Tibial nerve (tissue), 4 donors: ENCODE measurements around the gene SH3GLB1. TPM values are rescaled to one million over a fixed set of nuclear protein-coding genes. Genes with fewer than 3 reads are reported as not detected.

Source experiments
- DNase-seq, 2 donors: peaks; one replicate each; pipeline ENCODE4 v3.0.0-alpha.2; 2019; ENCODE audit warnings: low spot score in 2 of 2
- H3K27ac ChIP-seq, 4 donors: fragments of 200-600 bp; sonication (generic) in 3 of 4; one replicate each; pipeline ENCODE4 v1.5.1; 2017 to 2019; ENCODE audit warnings: mild to moderate bottlenecking in 1 of 4
- H3K27me3 ChIP-seq, 2 donors: fragments of 200-600 bp; sonication (generic) in 1 of 2; one replicate each; pipeline versions ENCODE4 v1.5.1 to v1.6.0; 2017 to 2019
- H3K36me3 ChIP-seq, 3 donors: fragments of 200-600 bp; sonication (generic); one replicate each; pipeline ENCODE4 v1.5.1; 2018 to 2019
- H3K4me1 ChIP-seq, 4 donors: fragments of 200-600 bp; sonication (generic) in 3 of 4; one replicate each; pipeline ENCODE4 v1.5.1; 2017 to 2019
- H3K4me3 ChIP-seq, 4 donors: fragments of 200-600 bp; sonication (generic) in 3 of 4; one replicate each; pipeline ENCODE4 v1.5.1; 2017 to 2019; ENCODE audit warnings: mild to moderate bottlenecking in 1 of 4, moderate library complexity in 1 of 4
- H3K9me3 ChIP-seq, 4 donors: fragments of 200-600 bp; sonication (generic) in 3 of 4; one replicate each; pipeline ENCODE4 v1.5.1; 2017 to 2019
- CTCF ChIP-seq, 5 experiments: fragments of 200-600 bp in 3 of 5; fragments of 450-650 bp in 2 of 5; sonication (generic) in 3 of 5; IDR thresholded peaks; one replicate each; pipeline ENCODE4 v1.5.1; 2016 to 2019; ENCODE audit warnings: antibody characterized with exemption in 5 of 5, mild to moderate bottlenecking in 3 of 5, moderate library complexity in 2 of 5
- EP300 ChIP-seq, 2 donors: sonication (generic); formaldehyde crosslinking; IDR thresholded peaks; one replicate each; pipeline ENCODE4 v1.6.1; 2017; ENCODE audit warnings: antibody characterized with exemption in 2 of 2, mild to moderate bottlenecking in 1 of 2
- POLR2A ChIP-seq, 2 donors: fragments of 450-650 bp; IDR thresholded peaks; one replicate each; pipeline ENCODE4 v1.6.1; 2017; ENCODE audit warnings: antibody characterized with exemption in 2 of 2, mild to moderate bottlenecking in 2 of 2, moderate library complexity in 2 of 2
- WGBS, 2 donors: methylation state at CpG; one replicate each; pipeline ENCODE4 v1.1.5; 2018; 5-methylcytosine and 5-hydroxymethylcytosine counted together
- total RNA-seq, 4 donors: library from RNA; depleted of rRNA; stranded (reverse); fragments of >200 nt; gene quantifications; one replicate each; pipeline ENCODE4 v1.1.0, GENCODE V29; 2016

The SH3GLB1 gene
- total RNA-seq, 4 donors from 2014 or later: 37.7 to 46.1 (median 40.1) TPM

DNA sequence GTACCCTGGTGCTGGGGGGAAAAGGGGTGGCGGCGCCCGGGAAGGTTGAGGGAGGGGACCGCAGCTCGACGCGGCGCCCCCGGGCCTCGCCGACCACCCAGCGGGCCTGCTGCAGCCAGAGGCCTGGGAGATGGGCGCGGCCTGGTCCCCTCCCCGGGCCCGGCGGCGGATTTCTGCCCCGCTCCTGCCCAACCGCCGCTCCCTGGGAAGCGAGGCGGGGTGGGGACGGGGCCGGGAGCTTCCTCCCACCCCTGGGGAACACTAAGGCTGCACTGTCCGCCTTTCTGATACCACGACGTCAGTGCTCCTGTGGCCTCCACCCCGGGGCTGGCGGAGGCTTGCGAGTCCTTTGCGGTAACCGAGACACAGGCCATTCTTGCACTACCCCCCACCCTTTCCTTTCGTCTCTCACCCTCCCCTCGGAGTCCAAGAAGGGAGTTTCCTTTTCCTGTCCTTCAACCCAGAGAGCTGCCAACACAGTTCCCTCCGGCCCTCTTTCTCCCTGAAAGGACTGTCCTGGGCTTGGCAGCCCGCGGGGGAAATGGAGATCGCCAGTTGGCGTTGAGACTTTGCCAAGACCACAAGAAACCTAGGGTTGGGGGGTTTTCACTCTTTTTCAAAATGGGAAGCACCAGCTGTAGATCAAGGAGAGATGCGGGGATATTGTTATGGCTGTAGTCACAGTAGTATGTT, 742 bp downstream of the SH3GLB1 start:
- DNase-seq: peak; percentile 31 to 47

DNA sequence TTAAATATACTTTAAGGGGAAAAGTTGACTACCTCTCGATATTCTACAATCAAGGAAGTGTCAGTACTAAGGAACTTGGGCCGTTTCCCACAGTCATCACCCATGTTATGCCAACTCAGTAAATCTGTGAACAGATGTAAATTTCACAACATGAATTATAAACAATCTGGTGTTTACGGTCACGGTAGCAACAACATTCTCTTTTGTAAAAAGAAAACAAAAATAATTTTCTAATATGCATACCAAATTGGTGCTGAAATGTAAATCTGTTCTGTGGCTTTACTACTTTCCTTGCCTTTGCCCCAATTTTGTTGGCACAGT, 1.2 kb downstream of the SH3GLB1 start:
- no peaks in the 10 kb centered on the region for H3K36me3 ChIP-seq
- no peaks in the 10 kb centered on the region for H3K9me3 ChIP-seq
- 0% methylated on average over 4 of the region's 4 CpGs for WGBS, 2 donors
- peak overlapping the region; percentile 97 to 100 (median 99) for H3K27ac ChIP-seq
- peaks cover 6 to 55% (median 27%) of the 10 kb centered on the region in 4 donors for H3K4me1 ChIP-seq
- TF ChIP-seq POLR2A (IDR thresholded peaks at IDR 0.05) (no peak), EP300 (IDR thresholded peaks at IDR 0.05) (no peak), CTCF (IDR thresholded peaks at IDR 0.05) (no peak)
- H3K4me3 ChIP-seq: peak overlapping the region; percentile 82 to 98 (median 94)
- no peaks in the 10 kb centered on the region for H3K27me3 ChIP-seq
- DNase-seq: no peak

More for the DNA sequence above, 742 bp downstream of the SH3GLB1 start:
- 1% methylated on average over 38 to 41 of the region's 41 CpGs for WGBS, 2 donors
- Histone ChIP-seq H3K4me1 (peaks cover 6 to 51% (median 27%) of the 10 kb centered on the region in 4 donors), H3K36me3 (no peaks in the 10 kb centered on the region), H3K4me3 (peak overlapping the region; percentile 82 to 98 (median 94)), H3K27me3 (no peaks in the 10 kb centered on the region), H3K9me3 (no peaks in the 10 kb centered on the region), H3K27ac (peak overlapping the region; percentile 97 to 100 (median 99))
- no peak for TF ChIP-seq EP300 (IDR thresholded peaks at IDR 0.05)
- TF ChIP-seq CTCF (IDR thresholded peaks at IDR 0.05): no peak
- no peak for TF ChIP-seq POLR2A (IDR thresholded peaks at IDR 0.05)

DNA sequence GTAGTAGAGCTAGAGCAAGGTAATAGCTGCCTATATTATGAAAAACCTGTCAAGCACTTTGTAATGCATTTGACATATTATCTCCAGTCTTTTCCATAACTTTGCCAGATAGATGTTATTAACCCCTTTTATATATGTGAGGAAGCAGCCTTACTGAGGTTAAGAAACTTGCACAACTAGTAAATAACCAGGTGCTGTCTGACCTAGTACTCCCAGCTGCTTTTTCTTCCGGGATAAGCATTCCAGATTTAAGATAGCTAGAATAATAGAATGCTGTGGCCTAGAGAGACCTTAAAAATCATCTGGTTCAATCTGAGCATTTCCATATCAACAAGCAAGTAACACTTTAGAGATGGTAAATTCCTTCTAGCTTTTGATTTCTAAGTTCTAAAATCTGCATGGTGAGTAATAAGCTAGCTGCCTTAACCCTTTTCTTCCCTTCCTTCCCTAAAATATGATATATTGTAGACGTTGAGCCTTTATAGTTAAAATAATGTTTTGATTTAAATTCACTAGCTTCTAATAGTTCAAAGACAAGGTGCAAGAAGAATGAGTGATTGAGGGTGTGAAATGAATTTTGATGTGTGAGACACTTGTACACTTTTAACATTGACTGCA, 1.8 kb downstream of the SH3GLB1 start:
- WGBS, 2 donors: 0 to 6% methylated on average over 2 of the region's 2 CpGs
- H3K27ac ChIP-seq: peak overlapping the region in 3 of 4 donors; percentile 99 to 100 (median 99)
- peaks cover 6 to 60% (median 27%) of the 10 kb centered on the region in 4 donors for H3K4me1 ChIP-seq
- no peaks in the 10 kb centered on the region for H3K36me3 ChIP-seq
- no peak for DNase-seq
- no peaks in the 10 kb centered on the region for H3K27me3 ChIP-seq
- TF ChIP-seq EP300 (IDR thresholded peaks at IDR 0.05) (no peak), CTCF (IDR thresholded peaks at IDR 0.05) (no peak), POLR2A (IDR thresholded peaks at IDR 0.05) (no peak)
- H3K9me3 ChIP-seq: no peaks in the 10 kb centered on the region
- H3K4me3 ChIP-seq: peak overlapping the region; percentile 82 to 98 (median 94)

DNA sequence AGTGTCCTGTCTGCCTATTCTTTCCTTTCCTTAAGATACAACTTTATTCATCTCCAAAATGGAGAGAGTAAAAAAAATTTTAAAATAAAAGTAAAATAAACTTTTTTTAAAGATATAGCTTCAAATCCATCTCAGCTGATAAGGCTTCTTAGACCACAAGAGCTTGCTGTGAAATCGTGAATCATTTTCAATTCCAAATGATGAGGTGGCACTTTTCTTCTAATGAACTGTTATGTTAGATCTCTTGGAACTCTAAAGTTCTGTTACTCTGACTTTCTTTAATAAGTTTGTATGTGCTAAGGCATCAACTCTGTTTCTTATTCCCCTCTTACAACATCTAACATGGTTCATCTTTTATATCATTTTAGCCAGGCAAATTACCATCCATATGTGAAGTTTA, 4.5 kb downstream of the SH3GLB1 start:
- no peaks in the 10 kb centered on the region for H3K36me3 ChIP-seq
- no peak for DNase-seq
- TF ChIP-seq CTCF (IDR thresholded peaks at IDR 0.05): no peak
- no peak for TF ChIP-seq POLR2A (IDR thresholded peaks at IDR 0.05)
- TF ChIP-seq EP300 (IDR thresholded peaks at IDR 0.05): no peak
- H3K27ac ChIP-seq: no peak overlapping the region
- H3K4me1 ChIP-seq: peaks cover 6 to 79% (median 38%) of the 10 kb centered on the region in 4 donors
- H3K9me3 ChIP-seq: no peaks in the 10 kb centered on the region
- H3K27me3 ChIP-seq: no peaks in the 10 kb centered on the region
- 22 to 24% methylated on average over 1 of the region's 1 CpG for WGBS, 2 donors
- H3K4me3 ChIP-seq: no peak overlapping the region
